GM23338 (cell line): ENCODE measurements around the gene DOCK3. TPM values are rescaled to one million over a fixed set of nuclear protein-coding genes. Genes with fewer than 3 reads are reported as not detected.

ENCODE experiments used
- ATAC-seq: fragments of 200-7000 bp; cut with Tn5 transposase; 3 replicates; pipeline ENCODE4 v1.9.1; 2020
- DNase-seq: peaks from one replicate; pipeline ENCODE4 v3.0.0-alpha.2; 2015; ENCODE audit warnings: low spot score
- H2AFZ ChIP-seq: fragments of 200-600 bp; sonication (generic); 2 replicates; pipeline ENCODE4 v1.8.0; 2016; ENCODE audit warnings: antibody characterized with exemption, mild to moderate bottlenecking, moderate library complexity
- H3F3A ChIP-seq: fragments of 200-600 bp; sonication (generic); replicated peaks from 2 replicates; pipeline ENCODE4 v1.8.0; 2017; ENCODE audit warnings: antibody characterized with exemption, mixed run types, low read depth
- H3K27ac ChIP-seq: fragments of 200-600 bp; sonication (generic); 2 replicates; pipeline ENCODE4 v1.6.1; 2016; ENCODE audit warnings: low read depth
- H3K27me3 ChIP-seq: fragments of 200-600 bp; sonication (generic); 2 replicates; pipeline ENCODE4 v1.8.0; 2016; ENCODE audit warnings: mild to moderate bottlenecking, mixed run types, moderate library complexity; ENCODE audit not compliant: insufficient read depth
- H3K36me3 ChIP-seq: fragments of 200-600 bp; sonication (generic); 2 replicates; pipeline ENCODE4 v1.8.0; 2016; ENCODE audit warnings: mild to moderate bottlenecking; ENCODE audit not compliant: insufficient read depth
- H3K4me1 ChIP-seq: fragments of 200-600 bp; sonication (generic); 2 replicates; pipeline ENCODE4 v1.8.0; 2016; ENCODE audit warnings: mild to moderate bottlenecking, moderate library complexity; ENCODE audit not compliant: insufficient read depth
- H3K4me2 ChIP-seq: fragments of 200-600 bp; sonication (generic); 2 replicates; pipeline ENCODE4 v1.7.1; 2017; ENCODE audit warnings: mixed run types
- H3K4me3 ChIP-seq: fragments of 200-600 bp; sonication (generic); 2 replicates; pipeline ENCODE4 v1.6.1; 2016; ENCODE audit warnings: mixed run types
- H3K79me2 ChIP-seq: fragments of 200-600 bp; sonication (generic); replicated peaks from 2 replicates; pipeline ENCODE4 v1.8.0; 2017; ENCODE audit warnings: mild to moderate bottlenecking; ENCODE audit not compliant: insufficient read depth
- H3K9me2 ChIP-seq: fragments of 200-600 bp; sonication (generic); 2 replicates; pipeline ENCODE4 v1.8.0; 2017; ENCODE audit not compliant: insufficient read depth
- H4K20me1 ChIP-seq: fragments of 200-600 bp; sonication (generic); replicated peaks from 2 replicates; pipeline ENCODE4 v1.8.0; 2017; ENCODE audit warnings: mild to moderate bottlenecking; ENCODE audit not compliant: insufficient read depth
- H3K27ac Mint-ChIP-seq: 2 replicates; pipeline ENCODE4 v1.8.0; 2020; ENCODE audit warnings: inconsistent platforms, mild to moderate bottlenecking, moderate library complexity, mixed read lengths
- H3K27me3 Mint-ChIP-seq: 3 replicates; pipeline ENCODE4 v1.8.0; 2022; ENCODE audit warnings: low read depth, mild to moderate bottlenecking, moderate library complexity, mixed read lengths, inconsistent platforms; ENCODE audit not compliant: insufficient read depth, poor library complexity
- H3K36me3 Mint-ChIP-seq: 3 replicates; pipeline ENCODE4 v1.8.0; 2021; ENCODE audit warnings: low read depth, mild to moderate bottlenecking, inconsistent platforms, moderate library complexity, mixed read lengths
- H3K4me1 Mint-ChIP-seq: 3 replicates; pipeline ENCODE4 v1.8.0; 2020; ENCODE audit warnings: mild to moderate bottlenecking, inconsistent platforms, mixed read lengths
- H3K4me3 Mint-ChIP-seq: 3 replicates; pipeline ENCODE4 v1.8.0; 2021; ENCODE audit warnings: moderate library complexity, mild to moderate bottlenecking, inconsistent platforms, mixed read lengths
- H3K9me3 Mint-ChIP-seq: 3 replicates; pipeline ENCODE4 v1.8.0; 2020; ENCODE audit warnings: moderate library complexity, mild to moderate bottlenecking, inconsistent platforms, mixed read lengths
- CREB1 ChIP-seq: fragments of 250-450 bp; sonication (Bioruptor Pico); IDR thresholded peaks from 2 replicates; pipeline ENCODE4 v1.5.0; 2020; ENCODE audit warnings: low read depth, mild to moderate bottlenecking, moderate library complexity
- CTCF ChIP-seq, 2 experiments: fragments of 200-600 bp in 1 of 2; sonication (generic) in 1 of 2; conservative IDR thresholded peaks; 2 replicates each; pipeline versions ENCODE4 v1.5.1 to v1.6.1; 2016 to 2017; ENCODE audit warnings: antibody characterized with exemption in 2 of 2, low read depth in 2 of 2, mild to moderate bottlenecking in 2 of 2, moderate library complexity in 1 of 2
- EZH2 ChIP-seq: fragments of 200-600 bp; sonication (generic); IDR thresholded peaks from one replicate; pipeline ENCODE4 v1.8.0; 2017; ENCODE audit warnings: antibody characterized with exemption, mild to moderate bottlenecking, low read depth; ENCODE audit not compliant: unreplicated experiment
- EZH2phosphoT487 ChIP-seq: fragments of 200-600 bp; sonication (generic); IDR thresholded peaks from one replicate; pipeline ENCODE4 v1.8.1; 2018; ENCODE audit warnings: antibody characterized with exemption; ENCODE audit not compliant: unreplicated experiment
- NANOG ChIP-seq: IDR thresholded peaks from 2 replicates; pipeline ENCODE4 v1.6.1; 2016; ENCODE audit warnings: antibody characterized with exemption, borderline replicate concordance
- POLR2AphosphoS5 ChIP-seq: IDR thresholded peaks from 2 replicates; pipeline ENCODE4 v1.6.1; 2016; ENCODE audit warnings: antibody characterized with exemption, low read depth
- STAT1 ChIP-seq: IDR thresholded peaks from one replicate; pipeline ENCODE4 v1.6.1; 2016; ENCODE audit warnings: antibody characterized with exemption; ENCODE audit not compliant: unreplicated experiment
- ZNF114 ChIP-seq: fragments of 250-450 bp; sonication (Bioruptor Pico); IDR thresholded peaks from 2 replicates; pipeline ENCODE4 v1.5.0; 2020; ENCODE audit warnings: mild to moderate bottlenecking, moderate library complexity
- ZNF462 ChIP-seq: fragments of 250-450 bp; sonication (Bioruptor Pico); IDR thresholded peaks from 2 replicates; pipeline ENCODE4 v1.5.0; 2020; ENCODE audit warnings: mild to moderate bottlenecking, moderate library complexity
- polyA plus RNA-seq: library from polyadenylated mRNA; unstranded; fragments of >200 nt; fragmentation: Nextera tagmentation; extraction: Ambion mirVana; gene quantifications from 2 replicates; pipeline ENCODE4 v1.2.1, GENCODE V29; 2016
- total RNA-seq: library from RNA; depleted of rRNA; stranded (reverse); fragments of >200 nt; shearing (Covaris generic); gene quantifications from 2 replicates; pipeline ENCODE4 v1.2.3, GENCODE V29; 2014

Gene DOCK3
- total and polyA plus RNA-seq, 2 experiments from 2014 or later, result 2.4 to 5.6 TPM

GRCh38 chr3:50819882-50820281, 145.2 kb downstream of the DOCK3 start (continued):
- TF ChIP-seq EZH2phosphoT487, result no peak
- TF ChIP-seq CTCF (conservative IDR thresholded peaks at IDR 0.05; ENCODE audit: low read depth in 2 of 2), result no peak
- no peak for TF ChIP-seq ZNF462 (CRISPR knock-in tag)
- TF ChIP-seq NANOG, result no peak
- no peak for TF ChIP-seq POLR2AphosphoS5
- no peak for TF ChIP-seq STAT1

- Histone ChIP-seq H3K27ac (no peak overlapping the region), H3K4me1 (peaks cover 23% of the 10 kb centered on the region), H3K9me2 (peaks cover 3% of the 10 kb centered on the region; the same call in 1 of the 2 replicates), H3K4me3 (no peak overlapping the region), H3K79me2 (peaks cover 19% of the 10 kb centered on the region), H3K36me3 (no peaks in the 10 kb centered on the region), H3F3A (no peaks in the 10 kb centered on the region), H2AFZ (no peak overlapping the region), H3K27me3 (no peaks in the 10 kb centered on the region), H3K4me2 (no peak overlapping the region), H4K20me1 (no peaks in the 10 kb centered on the region)
- H3K4me3 Mint-ChIP-seq, result no peak overlapping the region
- no peaks in the 10 kb centered on the region for H3K27me3 Mint-ChIP-seq
- ATAC-seq (no peak), DNase-seq (no peak)
- H3K9me3 Mint-ChIP-seq, result peaks cover 6% of the 10 kb centered on the region; the same call in 1 of the 3 replicates
- H3K27ac Mint-ChIP-seq, result no peak overlapping the region
- peaks cover 9% of the 10 kb centered on the region for H3K4me1 Mint-ChIP-seq
- peaks cover 11% of the 10 kb centered on the region; the same call in 2 of the 3 replicates for H3K36me3 Mint-ChIP-seq
- TF ChIP-seq EZH2 (no peak), CREB1 (CRISPR knock-in tag) (no peak), ZNF114 (no peak), ZNF462 (CRISPR knock-in tag) (no peak)
Observed at GRCh38 chr3:50825841-50826240, 151.1 kb downstream of the DOCK3 start.
